ENCODE results near the gene RCAN3.
"Not testable (repeated sequence)": the region's sequence is repeated elsewhere in the genome, so short reads cannot be mapped to it uniquely, and the experiment has no call there.

- TF ChIP-seq POLR2A, CTCF (IDR thresholded peaks at IDR 0.05): not testable (repeated sequence)
Observed at GRCh38 chr1:24549210-24549609, 46.6 kb downstream of the RCAN3 start.

Data from thyroid gland (tissue), 4 donors.